K562 (cell line): ENCODE data around the gene COL8A2. TPM values are rescaled to one million over a fixed set of nuclear protein-coding genes. Genes with fewer than 3 reads are reported as not detected.

Experiments used
- ATAC-seq: fragments of 200-7000 bp; cut with Tn5 transposase; 3 replicates; pipeline ENCODE4 v1.9.1; 2020; ENCODE audit warnings: moderate library complexity
- BruUV-seq: library from RNA; stranded (reverse); fragments of 400-500 nt; replicated peaks from 2 replicates; lab custom pipeline; 2021; lab: Mats Ljungman, UMichigan
- CTCF ChIA-PET: fragments of 300-600 bp; formaldehyde crosslinking; extraction: SDS; loops from one replicate; lab custom pipeline; 2021; ENCODE audit warnings: low intra/inter-chr PET ratio; lab: Yijun Ruan, JAX
- POLR2A ChIA-PET: fragments of 300-600, 350-650 bp; sonication (Branson Sonifier 250); formaldehyde crosslinking; extraction: SDS; loops from one replicate; lab custom pipeline; 2021; ENCODE audit warnings: antibody characterized with exemption, inconsistent platforms; lab: Yijun Ruan, JAX
- DNase-seq, 4 experiments: peaks; one replicate each; pipeline versions ENCODE4 v3.0.0 to v3.0.0-alpha.2; 2011 to 2018; ENCODE audit warnings: low spot score in 3 of 4, mixed read lengths in 3 of 4; ENCODE audit errors: extremely low read depth in 1 of 4
- FAIRE-seq: peaks from 2 replicates; lab custom pipeline; 2011; peaks lifted over from hg19 to GRCh38; lab: Jason Lieb, UNC
- H2AFZ ChIP-seq: 2 replicates; pipeline ENCODE4 v1.6.0; 2011; ENCODE audit warnings: low read depth, low read length, control low read depth, inconsistent platforms
- H3K27ac ChIP-seq: fragments of 200-600 bp; 3 replicates; pipeline ENCODE4 v1.8.0; 2011; ENCODE audit warnings: low read depth, mild to moderate bottlenecking, control low read depth, inconsistent platforms, low read length, moderate library complexity, mixed read lengths; ENCODE audit errors: extremely low read depth
- H3K27me3 ChIP-seq, 2 experiments: fragments of 300-600 bp in 1 of 2; 2 replicates in 1 of 2; 3 replicates in 1 of 2; pipeline versions ENCODE4 v1.6.0 to v1.8.0; 2011; ENCODE audit warnings: inconsistent platforms in 2 of 2, low read length in 2 of 2, mild to moderate bottlenecking in 1 of 2, mixed read lengths in 1 of 2, moderate library complexity in 1 of 2; ENCODE audit not compliant: control insufficient read depth in 2 of 2, insufficient read depth in 2 of 2
- H3K36me3 ChIP-seq: fragments of 300-600 bp; 3 replicates; pipeline ENCODE4 v1.8.0; 2011; ENCODE audit warnings: mild to moderate bottlenecking, low read length, inconsistent platforms; ENCODE audit not compliant: control insufficient read depth, insufficient read depth
- H3K4me1 ChIP-seq, 2 experiments: fragments of 200-600 bp in 1 of 2; replicated peaks in 1 of 2; 2 replicates in 1 of 2; 3 replicates in 1 of 2; pipeline versions ENCODE4 v1.5.1 to v1.8.0; 2011; ENCODE audit warnings: inconsistent platforms in 2 of 2, low read length in 2 of 2, mild to moderate bottlenecking in 1 of 2, mixed read lengths in 1 of 2, moderate library complexity in 1 of 2; ENCODE audit not compliant: control insufficient read depth in 2 of 2, insufficient read depth in 2 of 2
- H3K4me2 ChIP-seq: 2 replicates; pipeline ENCODE4 v1.6.1; 2011; ENCODE audit warnings: low read length, control low read depth, inconsistent platforms, mixed read lengths; ENCODE audit not compliant: insufficient read depth
- H3K4me3 ChIP-seq: fragments of 200-600 bp; sonication (generic), shearing (Covaris generic); 2 replicates; pipeline ENCODE4 v1.5.1; 2016; ENCODE audit warnings: control low read depth, inconsistent platforms
- H3K79me2 ChIP-seq: fragments of 200-600 bp; 3 replicates; pipeline ENCODE4 v1.8.0; 2011; ENCODE audit warnings: low read length, inconsistent platforms; ENCODE audit not compliant: control insufficient read depth, insufficient read depth
- H3K9ac ChIP-seq, 2 experiments: 2 replicates each; pipeline versions ENCODE4 v1.6.0 to v1.6.1; 2011; ENCODE audit warnings: low read depth in 2 of 2, low read length in 2 of 2, control low read depth in 1 of 2, inconsistent platforms in 1 of 2, mild to moderate bottlenecking in 1 of 2, mixed read lengths in 1 of 2; ENCODE audit not compliant: insufficient read depth in 1 of 2
- H3K9me1 ChIP-seq: one replicate; pipeline ENCODE4 v1.6.0; 2011; ENCODE audit warnings: inconsistent platforms, mild to moderate bottlenecking, low read length, moderate library complexity; ENCODE audit not compliant: control insufficient read depth, insufficient read depth
- H3K9me3 ChIP-seq: replicated peaks from 2 replicates; pipeline ENCODE4 v1.5.1; 2011; ENCODE audit warnings: low read depth, low read length, inconsistent platforms; ENCODE audit not compliant: control insufficient read depth, insufficient read depth
- H4K20me1 ChIP-seq: replicated peaks from 2 replicates; pipeline ENCODE4 v1.6.1; 2011; ENCODE audit warnings: low read length, inconsistent platforms, mixed read lengths; ENCODE audit not compliant: control insufficient read depth, insufficient read depth
- ATF7 ChIP-seq: fragments of 450-650 bp; IDR thresholded peaks from 2 replicates; pipeline ENCODE4 v1.7.1; 2014; ENCODE audit warnings: mild to moderate bottlenecking, moderate library complexity
- HDGF ChIP-seq: fragments of 450-650 bp; IDR thresholded peaks from 2 replicates; pipeline ENCODE4 v1.6.1; 2016
- JUN ChIP-seq, 2 experiments: sonication (generic) in 1 of 2; formaldehyde crosslinking in 1 of 2; IDR thresholded peaks; 2 replicates each; pipeline versions ENCODE4 v1.6.1 to v1.8.0; 2012 to 2022; ENCODE audit warnings: borderline replicate concordance in 2 of 2, mild to moderate bottlenecking in 2 of 2, improper control_type of control experiment in 1 of 2, low read depth in 1 of 2, low read length in 1 of 2, missing genetic modification reagents in 1 of 2
- KLF6 ChIP-seq: fragments of 250-450 bp; sonication (Bioruptor Pico); IDR thresholded peaks from 2 replicates; pipeline ENCODE4 v1.4.0; 2020; ENCODE audit warnings: mild to moderate bottlenecking, moderate library complexity, borderline replicate concordance
- NRF1 ChIP-seq, 2 experiments: fragments of 450-650 bp; IDR thresholded peaks in 1 of 2; conservative IDR thresholded peaks in 1 of 2; 2 replicates each; pipeline ENCODE4 v1.6.1; 2014; ENCODE audit warnings: mild to moderate bottlenecking in 2 of 2
- POLR2A ChIP-seq: fragments of 450-650 bp; conservative IDR thresholded peaks from 2 replicates; pipeline ENCODE4 v1.6.1; 2016
- PRDM10 ChIP-seq: fragments of 450-650 bp; IDR thresholded peaks from 2 replicates; pipeline ENCODE4 v1.6.1; 2018; ENCODE audit not compliant: partially characterized antibody
- ZBTB33 ChIP-seq: sonication (generic); formaldehyde crosslinking; IDR thresholded peaks from 2 replicates; pipeline ENCODE4 v1.8.1; 2023; ENCODE audit warnings: mild to moderate bottlenecking, missing genetic modification reagents
- ZFX ChIP-seq: sonication (generic); formaldehyde crosslinking; IDR thresholded peaks from 2 replicates; pipeline ENCODE4 v1.8.0; 2022; ENCODE audit warnings: mild to moderate bottlenecking, missing genetic modification reagents, moderate library complexity
- ZKSCAN8 ChIP-seq: fragments of 200-800 bp; sonication (Bioruptor generic); IDR thresholded peaks from 2 replicates; pipeline ENCODE4 v1.6.1; 2016; ENCODE audit warnings: missing genetic modification characterization, missing compliant biosample characterization
- ZNF217 ChIP-seq: sonication (generic); formaldehyde crosslinking; IDR thresholded peaks from 2 replicates; pipeline ENCODE4 v1.8.0; 2022; ENCODE audit warnings: mild to moderate bottlenecking, missing genetic modification reagents
- ZNF347 ChIP-seq: fragments of 450-650 bp; formaldehyde crosslinking; IDR thresholded peaks from 2 replicates; pipeline ENCODE4 v1.4.0; 2020; ENCODE audit warnings: low read depth, mild to moderate bottlenecking, moderate library complexity
- ZNF431 ChIP-seq: sonication (generic); formaldehyde crosslinking; IDR thresholded peaks from 2 replicates; pipeline ENCODE4 v1.8.0; 2022; ENCODE audit warnings: mild to moderate bottlenecking, missing genetic modification reagents
- WGBS: fragments of 100-300 bp; shearing (Covaris generic); methylation state at CpG from one replicate; pipeline ENCODE4 v1.1.6; 2016; ENCODE audit warnings: low coverage, mixed read lengths; ENCODE audit not compliant: insufficient coverage; ENCODE audit errors: missing lambda C conversion rate; 5-methylcytosine and 5-hydroxymethylcytosine counted together
- in situ Hi-C: fragments of 300-500 bp; cut with MboI; formaldehyde crosslinking; loops from 4 replicates; pipeline ENCODE4 v1.15.0; 2018; ENCODE audit warnings: inconsistent platforms, mixed read lengths
- intact Hi-C: fragments of 100-400 bp; cut with micrococcal nuclease; formaldehyde crosslinking; loops from 2 replicates; pipeline ENCODE4 v1.14.2; 2022
- polyA plus RNA-seq, 8 experiments: library from polyadenylated mRNA; depleted of rRNA in 4 of 8; stranded (reverse) in 5 of 8; unstranded in 3 of 8; fragments of >200 nt; fragmentation: Nextera tagmentation in 2 of 8; fragmentation: Illumina TruSeq in 1 of 8; extraction: Ambion mirVana in 2 of 8; extraction: Trizol in 1 of 8; gene quantifications; 2 replicates each; pipeline versions ENCODE4 v1.2.1 to v1.2.3, GENCODE V29; 2011 to 2014; ENCODE audit warnings: inconsistent platforms in 1 of 8, missing spikeins in 1 of 8
- total RNA-seq, 7 experiments: library from RNA; depleted of rRNA in 6 of 7; stranded (reverse); fragments of >200 nt in 6 of 7; fragmentation: Illumina TruSeq in 2 of 7; extraction: Trizol in 2 of 7; gene quantifications; 2 replicates each; pipeline versions ENCODE4 v1.2.1 to v1.2.3, GENCODE V29; 2011 to 2021; ENCODE audit warnings: low replicate concordance in 1 of 7

Gene COL8A2
- total and polyA plus RNA-seq, 9 of the 15 experiments (the other 6 are each of a cell fraction or from before 2014, with no cell fraction given) = 0.03 to 0.14 (median 0.04) TPM; not detected in 5

DNA sequence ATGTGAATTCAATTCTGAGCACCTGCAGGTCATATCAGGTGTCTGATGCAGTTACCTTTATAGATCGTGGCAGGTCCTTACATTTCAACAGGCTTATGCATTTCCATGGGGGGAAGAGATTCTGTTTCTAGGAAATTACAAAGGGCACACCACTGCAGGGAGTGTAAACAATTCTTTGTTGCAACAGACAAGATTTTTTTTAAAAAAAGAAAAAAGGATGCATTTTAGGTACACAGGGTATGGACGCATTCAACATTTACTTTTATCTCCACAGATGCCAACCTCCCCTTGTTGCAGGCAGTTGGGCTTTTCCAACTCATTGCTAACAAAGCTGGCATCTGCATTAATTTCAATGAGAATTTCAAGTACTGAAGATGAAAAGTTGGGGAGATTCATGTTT lies 54.7 kb downstream of the COL8A2 start:
- H3K36me3 ChIP-seq = no peaks in the 10 kb centered on the region
- in situ Hi-C loops = no loop called here
- H2AFZ ChIP-seq = no peak overlapping the region
- no peak for DNase-seq
- H3K9ac ChIP-seq = no peak overlapping the region
- intact Hi-C loops = no loop called here
- no peaks in the 10 kb centered on the region for H3K9me3 ChIP-seq
- H3K4me2 ChIP-seq = no peak overlapping the region
- no TSS peak for BruUV-seq
- no peak overlapping the region for H3K27ac ChIP-seq
- H3K9me1 ChIP-seq = no peaks in the 10 kb centered on the region
- H3K4me3 ChIP-seq = no peak overlapping the region
- no peaks in the 10 kb centered on the region for H3K27me3 ChIP-seq
- H3K79me2 ChIP-seq = no peaks in the 10 kb centered on the region
- no peaks in the 10 kb centered on the region for H3K4me1 ChIP-seq
- ChIA-PET POLR2A (interaction anchor here (0.6 kb wide), 2 partner anchors 27 to 1599 kb away, joined by 3 to 4 read pairs; no protein-coding TSS in a partner anchor), CTCF (no interaction called here)
- FAIRE-seq = no peak
- 62% methylated on average over 2 of the region's 2 CpGs for WGBS
- TF ChIP-seq ATF7 = 0 out of 2 replicates have a peak, but pooled peaks have one; percentile 47
- TF ChIP-seq ZNF347 (CRISPR knock-in tag) = no peak
- TF ChIP-seq ZNF431 (CRISPR knock-in tag) = no peak
- peak; percentile 96 for TF ChIP-seq PRDM10
- TF ChIP-seq HDGF = no peak
- no peak for TF ChIP-seq ZNF217
- TF ChIP-seq POLR2A = no peak
- TF ChIP-seq KLF6 (CRISPR knock-in tag) = no peak
- no peak for TF ChIP-seq ZFX (CRISPR knock-in tag)
- TF ChIP-seq ZKSCAN8 = no peak
- TF ChIP-seq NRF1 (conservative IDR thresholded peaks at IDR 0.05 in 1 of 2, IDR thresholded peaks at IDR 0.05 in 1 of 2) = no peak
- TF ChIP-seq JUN (IDR thresholded peaks at IDR 0.05; ENCODE audit: borderline replicate concordance, low read depth, low read length) = no peak
- no peak for TF ChIP-seq JUN (CRISPR knock-in tag; IDR thresholded peaks at IDR 0.05; ENCODE audit: borderline replicate concordance)
- no peak for TF ChIP-seq ZBTB33 (CRISPR knock-in tag)
- H4K20me1 ChIP-seq = no peaks in the 10 kb centered on the region
- no peak for ATAC-seq
